Prostate gland (tissue), 2 donors: ENCODE measurements around the gene BMP6. TPM values are rescaled to one million over a fixed set of nuclear protein-coding genes. Genes with fewer than 3 reads are reported as not detected.

Source experiments
- DNase-seq: peaks from one replicate; pipeline ENCODE4 v3.0.0-alpha.2; 2019; ENCODE audit warnings: low spot score
- H3K27ac ChIP-seq, 2 donors: fragments of 200-600 bp; sonication (generic); 2 replicates each; pipeline ENCODE4 v1.5.1; 2017 to 2019
- H3K27me3 ChIP-seq: fragments of 200-600 bp; sonication (generic); replicated peaks from 2 replicates; pipeline ENCODE4 v1.5.1; 2019; ENCODE audit not compliant: insufficient read depth
- H3K36me3 ChIP-seq, 2 donors: fragments of 200-600 bp; sonication (generic); 1 replicate in 1 of 2; 2 replicates in 1 of 2; pipeline versions ENCODE4 v1.5.1 to v1.8.1; 2017 to 2019
- H3K4me1 ChIP-seq: fragments of 200-600 bp; sonication (generic); replicated peaks from 2 replicates; pipeline ENCODE4 v1.5.1; 2019
- H3K4me3 ChIP-seq, 2 donors: fragments of 200-600 bp; sonication (generic); 2 replicates each; pipeline ENCODE4 v1.5.1; 2017 to 2019
- H3K9me3 ChIP-seq: fragments of 200-600 bp; sonication (generic); 2 replicates; pipeline ENCODE4 v1.5.1; 2017
- CTCF ChIP-seq, 4 experiments: fragments of 200-600 bp in 2 of 4; fragments of 450-650 bp in 2 of 4; sonication (generic) in 2 of 4; IDR thresholded peaks; 1 replicate in 3 of 4; 2 replicates in 1 of 4; pipeline ENCODE4 v1.5.1; 2016 to 2019; ENCODE audit warnings: antibody characterized with exemption in 4 of 4, mild to moderate bottlenecking in 2 of 4, moderate library complexity in 2 of 4
- POLR2A ChIP-seq: fragments of 450-650 bp; IDR thresholded peaks from one replicate; pipeline ENCODE4 v1.6.1; 2016; ENCODE audit warnings: antibody characterized with exemption, mild to moderate bottlenecking
- POLR2AphosphoS5 ChIP-seq: sonication (generic); formaldehyde crosslinking; IDR thresholded peaks from one replicate; pipeline ENCODE4 v1.6.1; 2017; ENCODE audit warnings: antibody characterized with exemption
- WGBS: methylation state at CpG from one replicate; pipeline ENCODE4 v1.1.5; 2018; 5-methylcytosine and 5-hydroxymethylcytosine counted together
- intact Hi-C: fragments of 100-400 bp; cut with DNase I; formaldehyde crosslinking; loops from one replicate; pipeline ENCODE4 v1.14.2; 2022
- total RNA-seq, 2 donors: library from RNA; depleted of rRNA; stranded (reverse); fragments of >200 nt; gene quantifications; one replicate each; pipeline ENCODE4 v1.1.0, GENCODE V29; 2016

The BMP6 gene
- total RNA-seq, 2 donors from 2014 or later = 0.36 to 10.2 TPM

GRCh38 chr6:7723554-7723953 is 2.3 kb upstream of the BMP6 start:
- Histone ChIP-seq H3K27me3 (no peaks in the 10 kb centered on the region), H3K9me3 (no peaks in the 10 kb centered on the region), H3K27ac (no peak overlapping the region), H3K4me3 (no peak overlapping the region), H3K36me3 (no peaks in the 10 kb centered on the region), H3K4me1 (peaks cover 4% of the 10 kb centered on the region)
- intact Hi-C loops = loop anchor here (2.0 to 5.0 kb wide), 3 partner anchors 189 to 337 kb away; partner anchors contain the start of gene TXNDC5
- 93% methylated on average over 6 of the region's 6 CpGs for WGBS
- TF ChIP-seq POLR2A (no peak), POLR2AphosphoS5 (no peak), CTCF (IDR thresholded peaks at IDR 0.05) (no peak)
- DNase-seq = no peak

GRCh38 chr6:7725412-7725811 is 487 bp upstream of the BMP6 start:
- Histone ChIP-seq H3K4me1 (peaks cover 4% of the 10 kb centered on the region), H3K9me3 (no peaks in the 10 kb centered on the region), H3K4me3 (peak overlapping the region in 1 of 2 donors; percentile 34), H3K27ac (no peak overlapping the region), H3K36me3 (no peaks in the 10 kb centered on the region), H3K27me3 (no peaks in the 10 kb centered on the region)
- intact Hi-C loops = no loop called here
- 25% methylated on average over 10 of the region's 10 CpGs for WGBS
- DNase-seq = no peak
- TF ChIP-seq POLR2AphosphoS5 = no peak
- no peak for TF ChIP-seq CTCF (IDR thresholded peaks at IDR 0.05)
- no peak for TF ChIP-seq POLR2A

- Histone ChIP-seq H3K4me1 (peaks cover 4% of the 10 kb centered on the region), H3K27ac (no peak overlapping the region), H3K36me3 (no peaks in the 10 kb centered on the region), H3K9me3 (no peaks in the 10 kb centered on the region), H3K27me3 (no peaks in the 10 kb centered on the region), H3K4me3 (peak overlapping the region; percentile 34 to 35)
- under 1% methylated on average over 49 of the region's 73 CpGs for WGBS
- no peak for TF ChIP-seq POLR2AphosphoS5
- no peak for TF ChIP-seq CTCF (IDR thresholded peaks at IDR 0.05)
- TF ChIP-seq POLR2A = no peak
- DNase-seq = no peak
- intact Hi-C loops = no loop called here
These were observed 652 bp downstream of the BMP6 start for GRCh38 chr6:7726416-7727085.

GRCh38 chr6:7727086-7727945 is 1.4 kb downstream of the BMP6 start:
- WGBS = 0% methylated on average over 66 of the region's 97 CpGs
- peak overlapping the region; percentile 34 to 35 for H3K4me3 ChIP-seq
- H3K36me3 ChIP-seq = no peaks in the 10 kb centered on the region
- H3K4me1 ChIP-seq = peaks cover 4% of the 10 kb centered on the region
- no peaks in the 10 kb centered on the region for H3K9me3 ChIP-seq
- intact Hi-C loops = no loop called here
- no peak for TF ChIP-seq CTCF (IDR thresholded peaks at IDR 0.05)
- DNase-seq = no peak
- no peak overlapping the region for H3K27ac ChIP-seq
- H3K27me3 ChIP-seq = no peaks in the 10 kb centered on the region
